ENCODE measurements around the gene RPS6KC1.
"Not testable (repeated sequence)": the region's sequence is repeated elsewhere in the genome, so short reads cannot be mapped to it uniquely, and the experiment has no call there.

Gene RPS6KC1

DNA sequence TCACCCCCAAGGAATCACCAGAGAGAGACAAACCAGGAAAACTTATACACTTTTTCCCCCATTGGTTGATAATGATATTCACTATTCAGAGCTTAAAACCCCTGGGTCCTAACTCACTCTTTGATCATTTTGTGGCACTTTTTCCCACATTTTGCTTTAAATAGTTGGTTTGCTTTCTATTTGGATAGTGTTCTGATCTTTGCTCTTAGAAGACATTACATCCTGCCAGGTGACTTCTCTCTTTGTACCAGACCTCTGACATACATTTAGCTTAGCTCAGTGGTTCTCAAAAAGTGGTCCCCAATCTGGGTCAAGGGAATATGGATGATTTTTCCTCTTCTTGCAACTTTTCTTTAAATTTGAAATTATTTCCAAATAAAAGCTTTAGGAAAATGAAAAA, 228.4 kb downstream of the RPS6KC1 start:
- no peak for DNase-seq (ENCODE audit: low read depth in 2 of 2)

DNA sequence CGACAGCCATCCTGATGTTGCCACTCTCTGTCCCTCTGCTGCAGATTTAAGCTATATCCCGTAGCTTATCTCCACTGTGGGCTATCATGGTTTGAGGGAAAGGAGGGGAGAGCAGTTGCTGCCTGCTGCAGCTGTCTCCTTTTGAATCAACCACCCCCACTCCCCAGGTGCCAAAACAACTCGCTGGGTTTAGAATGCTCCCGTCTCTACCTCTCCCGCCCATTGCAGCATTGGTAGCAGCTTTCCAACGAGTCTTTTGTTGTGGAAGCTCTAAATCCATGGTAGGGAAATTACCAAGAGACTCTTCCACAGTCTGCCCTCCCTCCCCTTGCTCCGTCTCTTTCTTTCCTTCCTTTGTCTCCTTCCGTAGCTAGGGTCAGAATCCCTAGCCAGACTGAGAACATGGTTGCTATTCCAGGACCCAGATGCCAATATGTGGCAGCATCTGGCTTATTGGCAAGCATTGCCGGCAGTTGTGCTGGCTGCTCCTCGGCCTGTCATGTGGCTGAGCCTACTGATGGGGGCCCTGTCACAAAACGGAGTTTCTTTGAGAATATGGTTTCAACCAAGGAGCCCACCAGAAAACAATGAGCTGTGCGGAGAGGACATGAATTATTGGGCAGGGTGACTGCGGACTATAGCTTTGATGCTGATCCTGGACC, 230.7 kb downstream of the RPS6KC1 start:
- no peak for DNase-seq (ENCODE audit: low read depth in 2 of 2)

DNA sequence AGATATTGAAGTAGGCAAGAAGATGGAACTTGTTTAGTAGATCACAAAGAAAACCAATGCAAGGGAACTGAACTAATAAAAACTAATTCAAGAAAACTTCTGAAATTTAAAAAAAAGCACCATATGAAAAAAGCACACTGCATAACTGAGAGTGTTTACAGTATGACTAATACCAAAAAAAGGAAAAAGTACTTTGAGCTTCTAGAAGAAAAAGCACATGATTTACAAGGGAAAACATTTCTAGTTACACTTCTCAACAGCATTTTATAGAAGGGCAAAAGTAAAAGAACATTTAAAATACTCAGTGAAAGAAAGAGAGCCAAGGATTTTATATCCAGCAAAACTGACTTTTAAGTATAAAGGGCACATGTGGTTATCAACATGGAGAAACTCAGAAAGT, 233.6 kb downstream of the RPS6KC1 start:
- DNase-seq (ENCODE audit: low read depth in 2 of 2), result no peak

DNA sequence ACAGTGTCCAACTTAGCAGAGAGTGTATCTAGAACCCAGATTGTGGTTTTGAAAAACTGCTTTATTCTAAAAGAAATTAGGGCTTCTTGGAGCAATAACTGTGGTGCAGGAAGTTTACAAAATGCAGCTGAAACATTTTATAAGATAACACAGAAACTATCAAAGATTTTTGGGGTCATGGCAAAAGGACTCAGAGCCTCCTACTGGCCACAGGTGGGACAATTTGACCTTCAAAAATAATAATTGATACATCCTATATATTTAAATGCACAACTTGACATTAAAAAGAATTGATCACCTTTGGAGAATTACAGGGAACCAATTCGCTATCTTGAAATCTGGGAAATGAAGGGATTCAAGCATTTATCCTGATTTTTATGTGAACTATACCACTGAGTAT, 235.2 kb downstream of the RPS6KC1 start:
- no peak for DNase-seq (ENCODE audit: low read depth in 2 of 2)

DNA sequence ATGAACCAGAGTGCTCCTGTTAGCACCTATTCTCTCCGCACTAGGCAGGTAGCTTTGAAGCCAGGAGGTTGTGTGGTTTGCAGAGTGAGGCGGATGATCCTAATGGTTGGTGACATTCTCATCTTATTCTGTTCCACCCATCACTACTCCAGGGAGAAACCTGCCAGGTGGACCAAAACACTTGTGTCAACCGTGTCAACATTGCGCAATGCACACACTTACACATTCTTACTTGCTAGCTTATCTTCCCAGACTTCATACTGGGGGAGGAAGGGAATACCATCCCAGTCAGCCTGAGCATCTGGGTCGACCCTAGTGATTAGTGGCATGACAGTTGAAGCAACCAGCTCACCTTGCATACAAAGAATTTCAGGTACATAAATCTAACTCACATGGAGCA, 236.9 kb downstream of the RPS6KC1 start:
- DNase-seq (ENCODE audit: low read depth in 2 of 2), result no peak

DNA sequence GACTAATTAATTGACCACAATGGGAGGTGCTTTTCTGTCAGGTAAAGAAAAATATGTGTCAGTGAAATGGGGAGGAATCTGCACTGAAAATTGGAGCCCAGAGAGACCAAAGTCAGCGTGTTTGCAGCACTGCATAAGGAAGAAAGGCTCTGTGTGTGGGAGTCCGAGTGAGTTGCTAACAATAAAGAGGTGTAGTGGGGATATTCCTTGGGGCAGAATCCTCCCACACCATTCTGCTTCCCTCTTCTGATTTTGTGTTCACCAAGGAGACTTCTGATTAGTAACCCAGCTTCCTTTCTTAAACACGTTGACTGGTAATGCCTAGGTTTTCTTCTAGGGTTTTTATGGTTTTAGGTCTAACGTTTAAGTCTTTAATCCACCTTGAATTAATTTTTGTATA, 240.5 kb downstream of the RPS6KC1 start:
- DNase-seq (ENCODE audit: low read depth in 2 of 2), result no peak

DNA sequence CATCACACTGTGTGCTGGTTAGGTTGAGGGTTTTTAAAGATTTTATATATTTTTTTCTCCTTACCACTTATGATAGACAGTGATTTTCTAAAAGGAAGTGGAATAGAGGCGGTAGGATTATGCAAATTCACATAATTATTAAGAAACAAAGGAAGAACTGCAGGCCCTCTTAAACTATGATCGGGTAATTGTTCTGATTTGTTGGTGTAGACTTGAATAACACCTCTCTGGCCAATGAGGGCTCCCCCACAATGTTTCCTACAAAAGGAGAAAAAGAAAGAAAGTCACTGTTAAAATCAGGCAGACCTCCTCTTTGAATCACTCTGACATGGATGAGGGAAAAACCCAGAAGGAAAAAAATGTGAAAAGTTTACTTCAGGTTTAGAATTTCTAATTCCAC, 241.6 kb downstream of the RPS6KC1 start:
- no peak for DNase-seq (ENCODE audit: low read depth in 2 of 2)

DNA sequence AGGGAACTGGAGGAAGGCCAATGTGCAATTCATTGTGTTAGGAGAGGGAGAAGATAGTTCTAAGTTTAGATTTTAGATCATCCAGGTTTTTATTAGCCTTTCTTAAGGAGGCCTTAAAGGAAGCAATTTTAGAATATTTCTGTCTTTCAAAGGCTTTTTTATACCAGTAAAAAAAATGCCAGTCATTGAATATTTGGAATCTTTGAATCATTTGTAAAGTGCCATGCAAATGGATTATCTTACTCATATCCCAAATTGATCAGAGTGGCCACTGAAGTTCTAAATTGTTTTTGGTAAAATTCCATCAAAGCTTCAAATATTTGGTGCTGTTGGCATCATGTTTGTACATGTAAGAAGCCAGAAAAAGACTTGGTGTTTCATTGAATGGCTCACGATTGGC, 244.8 kb downstream of the RPS6KC1 start:
- no peak for DNase-seq (ENCODE audit: low read depth in 2 of 2)

DNA sequence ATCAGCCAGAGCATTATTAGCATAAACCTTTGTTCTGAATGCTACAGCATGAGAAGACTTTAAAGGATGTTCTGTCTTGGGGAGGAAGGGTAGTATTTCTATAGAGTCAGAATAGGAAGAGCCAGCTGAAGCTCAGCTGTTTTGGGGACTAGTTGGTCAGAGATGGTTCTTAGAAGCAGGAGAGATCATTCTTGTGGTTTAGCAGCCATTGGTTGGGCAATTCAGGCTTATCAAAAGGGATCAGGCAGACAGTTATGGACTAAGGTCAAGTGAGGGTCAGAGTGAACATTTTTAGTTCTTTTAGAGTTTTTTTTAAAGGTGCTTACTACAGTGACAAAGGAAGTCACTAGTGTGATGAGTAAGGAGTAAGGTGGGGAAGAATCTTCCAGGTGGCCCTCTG, 245.5 kb downstream of the RPS6KC1 start:
- DNase-seq (ENCODE audit: low read depth in 2 of 2), result no peak

DNA sequence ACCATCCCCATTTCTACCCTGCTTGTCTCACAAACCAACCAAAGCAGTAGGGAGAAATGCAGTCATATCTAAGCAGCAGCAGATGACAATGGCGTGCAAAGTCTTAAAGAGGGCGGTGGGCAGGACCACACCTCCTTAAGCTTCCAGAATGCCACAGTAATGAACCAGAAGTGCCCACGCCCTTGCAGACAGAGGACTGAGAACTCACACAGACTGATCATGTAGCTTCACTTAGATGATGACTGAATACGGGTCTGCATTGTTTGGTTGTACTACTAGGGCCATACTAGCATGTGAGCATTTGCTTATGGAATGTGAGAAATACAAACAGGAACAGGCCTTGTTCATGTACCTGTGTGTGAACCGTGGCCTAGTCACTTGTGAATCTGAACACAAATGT, 246.0 kb downstream of the RPS6KC1 start:
- DNase-seq (ENCODE audit: low read depth in 2 of 2), result no peak

DNA sequence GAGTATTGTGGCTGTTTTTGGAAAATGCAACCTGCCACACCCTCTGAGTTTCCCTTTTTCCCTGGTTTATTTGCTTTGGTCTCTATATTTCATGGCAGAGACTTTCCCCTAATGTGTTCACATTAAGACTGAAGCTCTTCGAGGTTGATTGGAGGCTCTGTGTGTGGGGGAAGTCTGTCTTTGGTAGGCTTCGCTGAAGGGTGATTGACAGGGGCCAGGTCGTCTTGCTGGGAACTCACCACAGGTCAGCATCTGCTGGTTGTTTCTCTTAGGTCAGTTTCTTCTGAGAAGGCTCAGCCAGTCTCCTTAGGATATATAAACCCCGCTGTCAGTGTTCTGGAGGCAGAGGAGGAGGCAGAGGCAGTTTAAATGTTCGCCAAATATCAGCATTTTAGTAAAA, 249.4 kb downstream of the RPS6KC1 start:
- DNase-seq (ENCODE audit: low read depth in 2 of 2), result no peak

DNA sequence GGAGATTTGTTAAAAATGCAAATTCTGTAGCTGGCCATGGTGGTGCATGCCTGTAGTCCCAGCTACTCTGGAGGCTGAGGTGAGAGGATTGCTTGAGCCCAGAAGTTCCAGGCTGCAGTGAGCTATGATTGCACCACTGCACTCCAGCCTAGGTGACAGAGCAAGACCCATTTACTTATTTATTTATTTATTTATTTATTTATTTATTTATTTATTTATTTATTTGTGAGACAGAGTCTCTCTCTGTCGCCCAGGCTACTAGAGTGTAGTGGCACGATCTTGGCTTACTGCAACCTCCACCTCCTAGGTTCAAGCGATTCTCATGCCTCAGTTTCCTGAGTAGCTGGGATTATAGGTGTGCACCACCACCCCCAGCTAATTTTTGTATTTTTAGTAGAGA, 250.5 kb downstream of the RPS6KC1 start:
- DNase-seq (ENCODE audit: low read depth in 2 of 2), result not testable (repeated sequence)

DNA sequence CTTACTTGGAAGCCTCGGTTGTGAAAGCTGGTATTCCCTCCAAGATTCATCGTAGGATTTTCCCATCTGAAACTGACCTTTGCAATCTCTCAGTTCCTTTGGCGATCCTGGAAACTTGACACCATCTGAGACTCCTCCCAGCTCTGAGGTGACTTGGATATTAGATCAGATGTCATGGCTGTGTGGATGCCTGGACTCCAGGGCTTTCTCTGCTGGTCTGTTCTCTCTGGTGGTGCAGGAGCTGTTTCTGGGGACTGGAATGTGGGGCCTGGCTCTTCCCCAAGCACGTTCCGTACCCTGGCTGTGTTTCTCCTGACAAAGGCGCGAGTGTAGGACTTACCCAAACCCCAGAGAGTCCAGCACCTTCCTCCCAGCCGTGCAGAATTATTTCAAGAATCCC, 252.2 kb downstream of the RPS6KC1 start:
- no peak for DNase-seq (ENCODE audit: low read depth in 2 of 2)

DNA sequence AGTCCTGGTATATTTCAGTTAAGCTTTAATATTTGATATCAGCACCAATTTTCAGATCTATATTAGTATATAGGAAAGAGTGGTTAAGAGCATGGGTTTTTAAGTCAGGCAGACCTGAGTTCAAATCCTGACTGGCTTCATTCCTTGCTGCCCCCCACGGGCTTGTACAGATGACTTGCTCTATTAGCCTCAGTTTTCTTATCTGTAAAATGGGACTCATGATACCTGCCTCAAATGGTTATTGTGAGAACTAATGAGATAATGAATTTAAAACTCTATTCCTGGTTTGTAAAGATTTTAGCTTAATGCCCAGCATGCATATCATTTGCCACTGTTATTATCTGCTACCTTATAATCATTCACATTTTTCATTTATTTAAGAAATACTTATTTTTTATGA, 264.5 kb downstream of the RPS6KC1 start:
- DNase-seq (ENCODE audit: low read depth in 2 of 2), result no peak

DNA sequence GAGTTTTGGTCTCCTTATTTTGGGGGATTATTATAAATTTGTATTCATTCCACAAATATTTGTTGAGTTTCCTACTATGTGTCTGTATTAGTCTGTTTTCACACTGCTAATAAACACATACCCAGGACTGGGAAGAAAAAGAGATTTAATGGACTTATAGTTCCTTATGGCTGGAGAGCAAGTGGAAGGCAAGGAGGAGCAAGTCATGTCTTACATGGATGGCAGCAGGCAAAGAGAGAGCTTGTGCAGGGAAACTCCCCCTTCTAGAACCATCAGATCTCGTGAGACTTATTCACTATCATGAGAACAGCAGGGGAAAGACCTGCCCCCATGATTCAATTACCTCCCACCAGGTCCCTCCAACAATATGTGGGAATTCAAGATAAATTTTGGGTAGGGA, 267.4 kb downstream of the RPS6KC1 start:
- DNase-seq (ENCODE audit: low read depth in 2 of 2), result not testable (repeated sequence)

DNA sequence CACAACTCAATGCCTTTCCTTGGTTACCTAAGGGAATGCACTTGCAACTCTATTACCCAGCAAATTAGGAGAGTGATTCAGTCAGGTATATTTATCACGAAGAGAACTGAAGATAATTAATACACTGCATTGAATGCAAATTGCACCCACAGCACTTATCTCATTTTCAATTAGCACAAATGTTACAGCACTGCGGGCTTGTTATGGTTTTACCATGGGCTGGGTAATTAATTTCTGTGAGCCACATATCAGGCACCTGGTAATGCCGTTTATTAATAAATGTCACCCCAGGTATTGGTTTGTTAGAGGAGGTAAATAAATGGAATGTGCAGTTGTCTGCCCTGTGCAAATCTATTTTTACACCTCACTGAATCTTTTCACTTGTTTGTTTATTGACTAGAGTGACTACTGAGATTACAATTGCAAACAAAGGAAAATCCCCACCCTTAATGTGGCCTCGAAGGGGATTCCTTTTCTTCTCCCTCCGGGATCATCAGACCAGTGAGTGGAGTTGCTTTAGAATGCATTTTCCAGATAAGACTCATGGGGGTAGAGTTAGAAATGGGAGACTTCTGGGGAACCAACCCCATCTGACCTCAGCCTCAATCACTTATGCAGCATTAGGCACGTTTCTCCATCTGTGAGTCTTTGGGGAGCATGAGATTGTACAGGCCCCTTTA, 269.3 kb downstream of the RPS6KC1 start:
- DNase-seq (ENCODE audit: low read depth in 2 of 2), result no peak

All from stimulated activated CD8-positive, alpha-beta memory T cell treated with anti-CD3 and anti-CD28 coated beads, Interleukin-15, amount 100 ng/mL, for 48 hours (primary cell).